Transverse colon (tissue), 4 donors: ENCODE measurements around the gene TOP2B. TPM values are rescaled to one million over a fixed set of nuclear protein-coding genes. Genes with fewer than 3 reads are reported as not detected.

Experiments
- DNase-seq: peaks from one replicate; pipeline ENCODE4 v3.0.0-alpha.2; 2019
- H3K27ac ChIP-seq, 4 donors: fragments of 200-600 bp; sonication (generic); 2 replicates each; pipeline ENCODE4 v1.5.1; 2016 to 2018; ENCODE audit warnings: inconsistent platforms in 4 of 4
- H3K27me3 ChIP-seq: fragments of 200-600 bp; sonication (generic); 2 replicates; pipeline ENCODE4 v1.5.1; 2017; ENCODE audit warnings: inconsistent platforms
- H3K36me3 ChIP-seq, 4 donors: fragments of 200-600 bp; sonication (generic); 2 replicates each; pipeline ENCODE4 v1.5.1; 2017 to 2019; ENCODE audit warnings: inconsistent platforms in 4 of 4
- H3K4me1 ChIP-seq, 4 donors: fragments of 200-600 bp; sonication (generic); 2 replicates each; pipeline ENCODE4 v1.5.1; 2017 to 2020; ENCODE audit warnings: inconsistent platforms in 4 of 4
- H3K4me3 ChIP-seq, 4 donors: fragments of 200-600 bp; sonication (generic); 1 replicate in 1 of 4; 2 replicates in 3 of 4; pipeline versions ENCODE4 v1.5.1 to v1.6.1; 2017 to 2019; ENCODE audit warnings: inconsistent platforms in 4 of 4
- H3K9me3 ChIP-seq, 2 donors: fragments of 200-600 bp; sonication (generic); 2 replicates each; pipeline ENCODE4 v1.5.1; 2017 to 2019; ENCODE audit warnings: inconsistent platforms in 2 of 2
- EP300 ChIP-seq: sonication (generic); formaldehyde crosslinking; IDR thresholded peaks from one replicate; pipeline ENCODE4 v1.6.1; 2017; ENCODE audit warnings: antibody characterized with exemption, low read depth
- POLR2A ChIP-seq: fragments of 450-650 bp; IDR thresholded peaks from one replicate; pipeline ENCODE4 v1.6.1; 2016; ENCODE audit warnings: antibody characterized with exemption, mild to moderate bottlenecking, moderate library complexity
- POLR2AphosphoS5 ChIP-seq, 3 donors: sonication (generic); formaldehyde crosslinking; IDR thresholded peaks; one replicate each; pipeline ENCODE4 v1.6.1; 2016; ENCODE audit warnings: antibody characterized with exemption in 3 of 3
- WGBS, 2 donors: methylation state at CpG; one replicate each; pipeline ENCODE4 v1.1.5; 2018; ENCODE audit warnings: low coverage in 1 of 2; 5-methylcytosine and 5-hydroxymethylcytosine counted together
- in situ Hi-C, 4 donors: fragments of 200-750 bp; cut with MboI; loops; one replicate each; pipeline versions ENCODE4 v1.15.0 to v1.15.1; 2017; ENCODE audit warnings: low sequenced_read_pairs in 3 of 4, low pct_ligation_motif_present in 1 of 4, low pct_unique_long_range_greater_than_20kb in 1 of 4
- intact Hi-C: fragments of 100-400 bp; cut with DNase I; formaldehyde crosslinking; loops from one replicate; pipeline ENCODE4 v1.15.1; 2023; ENCODE audit warnings: low total_unique reads
- total RNA-seq, 4 donors: library from RNA; depleted of rRNA; stranded (reverse); fragments of >200 nt; gene quantifications; one replicate each; pipeline ENCODE4 v1.1.0, GENCODE V29; 2016
- TF ChIP-seq, protein P1 (sequence below), 5 experiments: fragments of 200-600 bp in 3 of 5; fragments of 450-650 bp in 2 of 5; sonication (generic) in 3 of 5; IDR thresholded peaks; 1 replicate in 2 of 5; 2 replicates in 3 of 5; pipeline ENCODE4 v1.5.1; 2016 to 2017; ENCODE audit warnings: antibody characterized with exemption in 5 of 5, inconsistent platforms in 3 of 5, mild to moderate bottlenecking in 2 of 5, moderate library complexity in 1 of 5

Gene TOP2B
- total RNA-seq, 4 donors from 2014 or later = 37.4 to 104 (median 71.5) TPM

DNA sequence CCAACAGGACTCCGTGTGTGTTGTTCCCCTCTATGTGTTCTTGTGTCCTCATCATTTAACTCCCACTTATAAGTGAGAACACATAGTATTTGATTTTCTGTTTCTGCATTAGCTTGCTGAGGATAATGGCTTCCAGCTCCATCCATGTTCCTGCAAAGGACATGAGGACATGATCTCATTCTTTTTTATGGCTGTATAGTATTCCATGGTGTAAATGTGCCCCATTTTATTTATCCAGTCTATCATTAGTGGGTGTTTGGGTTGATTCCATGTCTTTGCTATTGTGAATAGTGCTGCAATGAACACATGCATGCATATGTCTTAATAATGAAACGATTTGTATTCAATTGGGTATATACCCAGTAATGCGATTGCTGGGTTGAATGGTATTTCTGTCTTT is 28.5 kb upstream of the TOP2B start:
- no peaks in the 10 kb centered on the region for H3K36me3 ChIP-seq
- in situ Hi-C loops = no loop called here
- no peak for DNase-seq
- no peaks in the 10 kb centered on the region for H3K9me3 ChIP-seq
- no peak overlapping the region for H3K27ac ChIP-seq
- TF ChIP-seq POLR2A (no peak), POLR2AphosphoS5 (IDR thresholded peaks at IDR 0.05) (no peak), EP300 (no peak)
- TF ChIP-seq, protein P1, sequence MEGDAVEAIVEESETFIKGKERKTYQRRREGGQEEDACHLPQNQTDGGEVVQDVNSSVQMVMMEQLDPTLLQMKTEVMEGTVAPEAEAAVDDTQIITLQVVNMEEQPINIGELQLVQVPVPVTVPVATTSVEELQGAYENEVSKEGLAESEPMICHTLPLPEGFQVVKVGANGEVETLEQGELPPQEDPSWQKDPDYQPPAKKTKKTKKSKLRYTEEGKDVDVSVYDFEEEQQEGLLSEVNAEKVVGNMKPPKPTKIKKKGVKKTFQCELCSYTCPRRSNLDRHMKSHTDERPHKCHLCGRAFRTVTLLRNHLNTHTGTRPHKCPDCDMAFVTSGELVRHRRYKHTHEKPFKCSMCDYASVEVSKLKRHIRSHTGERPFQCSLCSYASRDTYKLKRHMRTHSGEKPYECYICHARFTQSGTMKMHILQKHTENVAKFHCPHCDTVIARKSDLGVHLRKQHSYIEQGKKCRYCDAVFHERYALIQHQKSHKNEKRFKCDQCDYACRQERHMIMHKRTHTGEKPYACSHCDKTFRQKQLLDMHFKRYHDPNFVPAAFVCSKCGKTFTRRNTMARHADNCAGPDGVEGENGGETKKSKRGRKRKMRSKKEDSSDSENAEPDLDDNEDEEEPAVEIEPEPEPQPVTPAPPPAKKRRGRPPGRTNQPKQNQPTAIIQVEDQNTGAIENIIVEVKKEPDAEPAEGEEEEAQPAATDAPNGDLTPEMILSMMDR (IDR thresholded peaks at IDR 0.05) = no peak
- no peaks in the 10 kb centered on the region for H3K4me1 ChIP-seq
- H3K4me3 ChIP-seq = no peak overlapping the region
- H3K27me3 ChIP-seq = no peaks in the 10 kb centered on the region
- WGBS, 2 donors = 67 to 94% methylated on average over 3 of the region's 3 CpGs
- intact Hi-C loops = no loop called here

DNA sequence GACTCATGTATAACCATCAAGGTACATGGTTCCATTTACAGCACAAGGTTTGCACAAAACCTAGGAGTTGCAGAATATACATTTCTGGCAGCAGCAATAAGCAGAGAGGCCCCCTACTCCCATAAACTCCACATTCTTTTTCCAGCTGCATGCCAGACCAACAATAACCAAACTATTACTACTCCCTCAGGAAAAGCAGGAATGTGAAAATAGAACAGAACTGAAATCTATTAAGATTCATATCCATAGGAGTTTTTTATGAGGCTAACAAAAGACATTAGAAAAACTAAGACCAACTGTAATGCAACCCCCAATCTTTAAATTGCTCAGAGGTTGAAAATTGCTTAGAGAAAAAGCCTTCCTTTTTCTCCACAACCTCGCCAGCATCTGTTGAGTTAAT is 27.6 kb upstream of the TOP2B start:
- Histone ChIP-seq H3K4me1 (peaks cover 0 to 6% (median 0%) of the 10 kb centered on the region in 4 donors), H3K36me3 (no peaks in the 10 kb centered on the region), H3K4me3 (no peak overlapping the region), H3K27ac (no peak overlapping the region), H3K27me3 (no peaks in the 10 kb centered on the region), H3K9me3 (no peaks in the 10 kb centered on the region)
- DNase-seq = no peak
- in situ Hi-C loops (no loop called here), intact Hi-C loops (no loop called here)
- TF ChIP-seq, protein P1 (IDR thresholded peaks at IDR 0.05) = no peak
- WGBS, 2 donors = 60 to 85% methylated on average over 1 of the region's 1 CpG

DNA sequence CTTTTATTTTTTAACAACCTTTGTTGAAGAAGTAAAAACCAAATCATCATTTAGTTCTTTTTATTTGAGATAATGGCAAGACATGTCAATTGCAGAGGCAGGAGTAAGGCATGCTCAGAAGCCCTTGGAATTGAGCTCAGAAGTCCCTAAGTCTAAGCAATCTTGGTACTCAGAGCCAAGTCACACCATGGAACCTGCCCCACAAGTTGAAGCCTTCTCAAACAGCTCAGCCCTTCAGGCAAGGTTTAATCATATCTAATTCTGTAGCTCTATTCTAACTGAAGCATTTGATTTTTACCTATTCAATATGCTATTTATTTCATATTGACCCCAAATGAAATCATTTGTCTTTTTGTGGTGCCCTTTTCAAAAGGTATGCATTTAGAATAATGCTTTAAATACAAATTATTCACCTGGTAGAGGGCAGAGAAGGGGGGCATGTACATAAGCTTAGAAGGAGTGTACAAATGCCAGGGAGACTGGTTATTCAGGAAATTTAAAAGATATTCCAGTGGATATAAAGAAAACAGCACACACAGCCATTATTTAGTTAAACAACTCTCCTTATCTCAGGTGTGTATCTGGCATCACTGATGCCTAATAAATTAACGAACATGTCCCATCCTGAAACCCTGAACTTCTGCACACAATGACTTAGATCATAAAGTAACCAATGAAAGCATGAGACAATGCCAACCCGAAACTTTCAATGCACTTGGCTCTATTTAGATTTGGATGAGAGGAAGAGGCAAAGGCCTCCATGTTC is 26.2 kb upstream of the TOP2B start:
- peaks cover 0 to 12% (median 0%) of the 10 kb centered on the region in 4 donors for H3K4me1 ChIP-seq
- no peaks in the 10 kb centered on the region for H3K27me3 ChIP-seq
- no peaks in the 10 kb centered on the region for H3K36me3 ChIP-seq
- H3K9me3 ChIP-seq = no peaks in the 10 kb centered on the region
- H3K27ac ChIP-seq = no peak overlapping the region
- intact Hi-C loops (no loop called here), in situ Hi-C loops (no loop called here)
- no peak for TF ChIP-seq POLR2A
- TF ChIP-seq POLR2AphosphoS5 (IDR thresholded peaks at IDR 0.05) = no peak
- TF ChIP-seq EP300 = no peak
- 77 to 89% methylated on average over 2 of the region's 2 CpGs for WGBS, 2 donors
- H3K4me3 ChIP-seq = no peak overlapping the region
- DNase-seq = no peak

DNA sequence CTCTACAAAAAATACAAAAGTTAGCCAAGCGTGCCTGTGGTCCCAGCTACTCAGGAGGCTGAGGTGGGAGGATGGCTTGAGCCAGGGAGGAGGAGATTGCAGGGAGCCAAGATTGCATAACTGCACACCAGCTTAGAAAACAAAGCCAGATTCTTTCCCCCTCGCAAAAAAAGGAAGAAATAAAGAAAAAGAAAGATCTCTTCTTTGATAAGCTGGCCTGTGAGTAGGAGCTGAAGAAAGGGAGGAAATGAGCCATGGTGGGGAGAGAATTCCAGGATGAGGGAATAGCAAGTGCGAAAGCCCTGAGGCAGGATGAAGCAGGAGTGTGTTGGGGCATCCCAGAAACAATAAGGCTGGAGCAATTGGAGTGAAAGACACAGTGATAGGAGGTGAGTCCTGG is 24.5 kb upstream of the TOP2B start:
- intact Hi-C loops = no loop called here
- Histone ChIP-seq H3K4me1 (peaks cover 0 to 12% (median 0%) of the 10 kb centered on the region in 4 donors), H3K27ac (no peak overlapping the region), H3K36me3 (no peaks in the 10 kb centered on the region), H3K27me3 (no peaks in the 10 kb centered on the region), H3K4me3 (no peak overlapping the region), H3K9me3 (no peaks in the 10 kb centered on the region)
- no peak for DNase-seq
- in situ Hi-C loops = no loop called here
- TF ChIP-seq EP300 (no peak), POLR2AphosphoS5 (IDR thresholded peaks at IDR 0.05) (no peak), POLR2A (no peak)
- TF ChIP-seq, protein P1 (IDR thresholded peaks at IDR 0.05) = no peak
- WGBS, 2 donors = 60 to 73% methylated on average over 2 to 3 of the region's 3 CpGs

DNA sequence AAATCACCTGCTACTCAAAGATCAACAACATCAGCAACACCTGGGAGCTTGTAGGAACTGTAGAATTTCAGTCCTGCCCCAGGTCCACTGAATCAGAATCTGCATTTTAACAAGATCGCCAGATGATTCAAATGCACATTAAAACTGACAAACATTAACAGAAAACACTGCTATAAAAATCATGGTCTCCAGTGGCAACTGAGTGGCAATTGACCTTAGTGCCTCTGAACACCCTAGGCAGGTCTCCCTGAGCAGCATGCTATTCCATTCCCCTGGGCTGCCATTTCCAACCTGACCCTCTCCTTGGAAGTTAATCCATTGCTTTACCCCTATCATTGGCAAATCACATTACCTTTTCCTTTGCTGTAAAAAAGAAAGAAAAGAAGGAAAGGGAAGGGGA is 23.0 kb upstream of the TOP2B start:
- in situ Hi-C loops = no loop called here
- intact Hi-C loops = no loop called here
- Histone ChIP-seq H3K27ac (no peak overlapping the region), H3K36me3 (no peaks in the 10 kb centered on the region), H3K9me3 (no peaks in the 10 kb centered on the region), H3K4me1 (peaks cover 0 to 12% (median 0%) of the 10 kb centered on the region in 4 donors), H3K4me3 (no peak overlapping the region), H3K27me3 (no peaks in the 10 kb centered on the region)
- TF ChIP-seq POLR2A (no peak), POLR2AphosphoS5 (IDR thresholded peaks at IDR 0.05) (no peak), EP300 (no peak)
- TF ChIP-seq, protein P1 (IDR thresholded peaks at IDR 0.05) = no peak
- 33 to 53% methylated on average over 1 of the region's 1 CpG for WGBS, 2 donors
- no peak for DNase-seq
